ENCODE data around the gene LRP3. TPM values are rescaled to one million over a fixed set of nuclear protein-coding genes. Genes with fewer than 3 reads are reported as not detected.

LRP3 gene
- total and polyA plus RNA-seq, 2 of the 13 experiments (the other 11 are each of a cell fraction or from before 2014, with no cell fraction given) = 17.6 to 51.6 TPM

DNA sequence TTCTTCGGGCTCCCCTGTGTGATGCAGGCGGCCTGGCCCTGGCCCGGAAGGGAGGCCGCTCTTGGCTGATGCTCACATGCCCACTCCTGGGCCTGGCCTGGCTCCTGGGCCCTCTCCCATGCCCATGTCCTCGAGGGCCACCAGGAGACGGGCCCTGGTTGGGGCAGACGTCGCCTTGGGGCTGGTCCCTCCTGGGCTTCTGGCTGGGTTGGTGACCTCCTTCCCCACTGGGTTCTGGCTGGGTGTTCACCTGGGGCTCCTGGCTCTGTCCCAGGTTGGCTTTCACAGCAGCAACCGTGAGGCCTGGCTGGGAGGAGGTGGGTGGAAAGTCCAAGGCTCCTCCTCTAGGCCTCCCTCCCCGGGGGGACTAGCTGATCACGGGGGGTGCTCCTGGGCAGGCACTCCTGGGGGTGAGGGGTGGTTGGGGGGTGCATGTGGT lies 47.0 kb downstream of the LRP3 start (continued):
- TF ChIP-seq, protein P1, sequence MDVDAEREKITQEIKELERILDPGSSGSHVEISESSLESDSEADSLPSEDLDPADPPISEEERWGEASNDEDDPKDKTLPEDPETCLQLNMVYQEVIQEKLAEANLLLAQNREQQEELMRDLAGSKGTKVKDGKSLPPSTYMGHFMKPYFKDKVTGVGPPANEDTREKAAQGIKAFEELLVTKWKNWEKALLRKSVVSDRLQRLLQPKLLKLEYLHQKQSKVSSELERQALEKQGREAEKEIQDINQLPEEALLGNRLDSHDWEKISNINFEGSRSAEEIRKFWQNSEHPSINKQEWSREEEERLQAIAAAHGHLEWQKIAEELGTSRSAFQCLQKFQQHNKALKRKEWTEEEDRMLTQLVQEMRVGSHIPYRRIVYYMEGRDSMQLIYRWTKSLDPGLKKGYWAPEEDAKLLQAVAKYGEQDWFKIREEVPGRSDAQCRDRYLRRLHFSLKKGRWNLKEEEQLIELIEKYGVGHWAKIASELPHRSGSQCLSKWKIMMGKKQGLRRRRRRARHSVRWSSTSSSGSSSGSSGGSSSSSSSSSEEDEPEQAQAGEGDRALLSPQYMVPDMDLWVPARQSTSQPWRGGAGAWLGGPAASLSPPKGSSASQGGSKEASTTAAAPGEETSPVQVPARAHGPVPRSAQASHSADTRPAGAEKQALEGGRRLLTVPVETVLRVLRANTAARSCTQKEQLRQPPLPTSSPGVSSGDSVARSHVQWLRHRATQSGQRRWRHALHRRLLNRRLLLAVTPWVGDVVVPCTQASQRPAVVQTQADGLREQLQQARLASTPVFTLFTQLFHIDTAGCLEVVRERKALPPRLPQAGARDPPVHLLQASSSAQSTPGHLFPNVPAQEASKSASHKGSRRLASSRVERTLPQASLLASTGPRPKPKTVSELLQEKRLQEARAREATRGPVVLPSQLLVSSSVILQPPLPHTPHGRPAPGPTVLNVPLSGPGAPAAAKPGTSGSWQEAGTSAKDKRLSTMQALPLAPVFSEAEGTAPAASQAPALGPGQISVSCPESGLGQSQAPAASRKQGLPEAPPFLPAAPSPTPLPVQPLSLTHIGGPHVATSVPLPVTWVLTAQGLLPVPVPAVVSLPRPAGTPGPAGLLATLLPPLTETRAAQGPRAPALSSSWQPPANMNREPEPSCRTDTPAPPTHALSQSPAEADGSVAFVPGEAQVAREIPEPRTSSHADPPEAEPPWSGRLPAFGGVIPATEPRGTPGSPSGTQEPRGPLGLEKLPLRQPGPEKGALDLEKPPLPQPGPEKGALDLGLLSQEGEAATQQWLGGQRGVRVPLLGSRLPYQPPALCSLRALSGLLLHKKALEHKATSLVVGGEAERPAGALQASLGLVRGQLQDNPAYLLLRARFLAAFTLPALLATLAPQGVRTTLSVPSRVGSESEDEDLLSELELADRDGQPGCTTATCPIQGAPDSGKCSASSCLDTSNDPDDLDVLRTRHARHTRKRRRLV (CRISPR knock-in tag; IDR thresholded peaks at IDR 0.05) = no peak
- TF ChIP-seq, protein P2, sequence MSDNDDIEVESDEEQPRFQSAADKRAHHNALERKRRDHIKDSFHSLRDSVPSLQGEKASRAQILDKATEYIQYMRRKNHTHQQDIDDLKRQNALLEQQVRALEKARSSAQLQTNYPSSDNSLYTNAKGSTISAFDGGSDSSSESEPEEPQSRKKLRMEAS (IDR thresholded peaks at IDR 0.05) = peak; percentile 78
- no peak for TF ChIP-seq ZBTB3 (CRISPR knock-in tag; IDR thresholded peaks at IDR 0.05; ENCODE audit: borderline replicate concordance, low read depth)
- TF ChIP-seq ZNF180 (CRISPR knock-in tag; IDR thresholded peaks at IDR 0.05; ENCODE audit: borderline replicate concordance, low read depth) = no peak
- no peak for TF ChIP-seq CHCHD3 (CRISPR knock-in tag; IDR thresholded peaks at IDR 0.05)
- no peak for TF ChIP-seq KAT8 (CRISPR knock-in tag; IDR thresholded peaks at IDR 0.05)
- peak; percentile 18; the same call in 1 of the 2 replicates for TF ChIP-seq GLI4 (CRISPR knock-in tag; IDR thresholded peaks at IDR 0.05; ENCODE audit: borderline replicate concordance)
- TF ChIP-seq RNF2 (conservative IDR thresholded peaks at IDR 0.05; ENCODE audit: low read depth) = peak; percentile 71; the same call in 1 of the 2 replicates
- no peak for TF ChIP-seq NCOA1 (CRISPR knock-in tag; IDR thresholded peaks at IDR 0.05)
- no peak for TF ChIP-seq KDM2A (CRISPR knock-in tag; IDR thresholded peaks at IDR 0.05; ENCODE audit: borderline replicate concordance, low read depth)
- TF ChIP-seq SPEN (CRISPR knock-in tag; IDR thresholded peaks at IDR 0.05; ENCODE audit: low read depth) = peak; percentile 37; the same call in 1 of the 2 replicates
- no peak for TF ChIP-seq TOE1 (CRISPR knock-in tag; IDR thresholded peaks at IDR 0.05)
- TF ChIP-seq, protein P3, sequence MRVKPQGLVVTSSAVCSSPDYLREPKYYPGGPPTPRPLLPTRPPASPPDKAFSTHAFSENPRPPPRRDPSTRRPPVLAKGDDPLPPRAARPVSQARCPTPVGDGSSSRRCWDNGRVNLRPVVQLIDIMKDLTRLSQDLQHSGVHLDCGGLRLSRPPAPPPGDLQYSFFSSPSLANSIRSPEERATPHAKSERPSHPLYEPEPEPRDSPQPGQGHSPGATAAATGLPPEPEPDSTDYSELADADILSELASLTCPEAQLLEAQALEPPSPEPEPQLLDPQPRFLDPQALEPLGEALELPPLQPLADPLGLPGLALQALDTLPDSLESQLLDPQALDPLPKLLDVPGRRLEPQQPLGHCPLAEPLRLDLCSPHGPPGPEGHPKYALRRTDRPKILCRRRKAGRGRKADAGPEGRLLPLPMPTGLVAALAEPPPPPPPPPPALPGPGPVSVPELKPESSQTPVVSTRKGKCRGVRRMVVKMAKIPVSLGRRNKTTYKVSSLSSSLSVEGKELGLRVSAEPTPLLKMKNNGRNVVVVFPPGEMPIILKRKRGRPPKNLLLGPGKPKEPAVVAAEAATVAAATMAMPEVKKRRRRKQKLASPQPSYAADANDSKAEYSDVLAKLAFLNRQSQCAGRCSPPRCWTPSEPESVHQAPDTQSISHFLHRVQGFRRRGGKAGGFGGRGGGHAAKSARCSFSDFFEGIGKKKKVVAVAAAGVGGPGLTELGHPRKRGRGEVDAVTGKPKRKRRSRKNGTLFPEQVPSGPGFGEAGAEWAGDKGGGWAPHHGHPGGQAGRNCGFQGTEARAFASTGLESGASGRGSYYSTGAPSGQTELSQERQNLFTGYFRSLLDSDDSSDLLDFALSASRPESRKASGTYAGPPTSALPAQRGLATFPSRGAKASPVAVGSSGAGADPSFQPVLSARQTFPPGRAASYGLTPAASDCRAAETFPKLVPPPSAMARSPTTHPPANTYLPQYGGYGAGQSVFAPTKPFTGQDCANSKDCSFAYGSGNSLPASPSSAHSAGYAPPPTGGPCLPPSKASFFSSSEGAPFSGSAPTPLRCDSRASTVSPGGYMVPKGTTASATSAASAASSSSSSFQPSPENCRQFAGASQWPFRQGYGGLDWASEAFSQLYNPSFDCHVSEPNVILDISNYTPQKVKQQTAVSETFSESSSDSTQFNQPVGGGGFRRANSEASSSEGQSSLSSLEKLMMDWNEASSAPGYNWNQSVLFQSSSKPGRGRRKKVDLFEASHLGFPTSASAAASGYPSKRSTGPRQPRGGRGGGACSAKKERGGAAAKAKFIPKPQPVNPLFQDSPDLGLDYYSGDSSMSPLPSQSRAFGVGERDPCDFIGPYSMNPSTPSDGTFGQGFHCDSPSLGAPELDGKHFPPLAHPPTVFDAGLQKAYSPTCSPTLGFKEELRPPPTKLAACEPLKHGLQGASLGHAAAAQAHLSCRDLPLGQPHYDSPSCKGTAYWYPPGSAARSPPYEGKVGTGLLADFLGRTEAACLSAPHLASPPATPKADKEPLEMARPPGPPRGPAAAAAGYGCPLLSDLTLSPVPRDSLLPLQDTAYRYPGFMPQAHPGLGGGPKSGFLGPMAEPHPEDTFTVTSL (CRISPR knock-in tag; IDR thresholded peaks at IDR 0.05; ENCODE audit: borderline replicate concordance) = 0 out of 2 replicates have a peak, but pooled peaks have one; percentile 40
- no peak for TF ChIP-seq SAFB2 (CRISPR knock-in tag; IDR thresholded peaks at IDR 0.05; ENCODE audit: borderline replicate concordance, low read depth)
- TF ChIP-seq, protein P4, sequence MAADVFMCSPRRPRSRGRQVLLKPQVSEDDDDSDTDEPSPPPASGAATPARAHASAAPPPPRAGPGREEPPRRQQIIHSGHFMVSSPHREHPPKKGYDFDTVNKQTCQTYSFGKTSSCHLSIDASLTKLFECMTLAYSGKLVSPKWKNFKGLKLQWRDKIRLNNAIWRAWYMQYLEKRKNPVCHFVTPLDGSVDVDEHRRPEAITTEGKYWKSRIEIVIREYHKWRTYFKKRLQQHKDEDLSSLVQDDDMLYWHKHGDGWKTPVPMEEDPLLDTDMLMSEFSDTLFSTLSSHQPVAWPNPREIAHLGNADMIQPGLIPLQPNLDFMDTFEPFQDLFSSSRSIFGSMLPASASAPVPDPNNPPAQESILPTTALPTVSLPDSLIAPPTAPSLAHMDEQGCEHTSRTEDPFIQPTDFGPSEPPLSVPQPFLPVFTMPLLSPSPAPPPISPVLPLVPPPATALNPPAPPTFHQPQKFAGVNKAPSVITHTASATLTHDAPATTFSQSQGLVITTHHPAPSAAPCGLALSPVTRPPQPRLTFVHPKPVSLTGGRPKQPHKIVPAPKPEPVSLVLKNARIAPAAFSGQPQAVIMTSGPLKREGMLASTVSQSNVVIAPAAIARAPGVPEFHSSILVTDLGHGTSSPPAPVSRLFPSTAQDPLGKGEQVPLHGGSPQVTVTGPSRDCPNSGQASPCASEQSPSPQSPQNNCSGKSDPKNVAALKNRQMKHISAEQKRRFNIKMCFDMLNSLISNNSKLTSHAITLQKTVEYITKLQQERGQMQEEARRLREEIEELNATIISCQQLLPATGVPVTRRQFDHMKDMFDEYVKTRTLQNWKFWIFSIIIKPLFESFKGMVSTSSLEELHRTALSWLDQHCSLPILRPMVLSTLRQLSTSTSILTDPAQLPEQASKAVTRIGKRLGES (CRISPR knock-in tag; IDR thresholded peaks at IDR 0.05; ENCODE audit: borderline replicate concordance) = 0 out of 2 replicates have a peak, but pooled peaks have one; percentile 27
